HG03045 (cell line): ENCODE measurements around the gene ARMS2.

Experiments used
- ATAC-seq: cut with Tn5 transposase; IDR thresholded peaks from one replicate; pipeline ENCODE4 v1.9.1; 2021; ENCODE audit warnings: mild to moderate bottlenecking, moderate library complexity; ENCODE audit not compliant: unreplicated experiment

ARMS2 gene

DNA sequence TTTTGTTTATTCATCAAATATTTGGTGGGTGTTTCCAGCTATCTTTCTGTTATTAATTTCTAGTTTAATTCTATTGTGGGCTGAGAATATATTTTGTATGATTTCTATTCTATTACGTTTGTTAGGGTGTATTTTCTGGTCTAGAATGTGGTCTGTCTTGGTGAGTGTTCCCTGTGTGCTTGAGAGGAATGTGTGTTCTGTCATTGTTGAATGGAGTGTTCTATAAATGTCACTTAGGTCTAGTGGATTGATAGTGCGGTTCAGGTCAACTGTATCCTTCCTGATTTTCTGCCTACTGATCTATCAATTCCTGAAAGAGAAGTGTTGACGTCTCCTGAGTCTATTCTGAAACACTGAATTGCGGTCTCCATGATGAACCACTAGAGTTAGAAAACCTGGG, 15.4 kb downstream of the ARMS2 start:
- no peak for ATAC-seq

DNA sequence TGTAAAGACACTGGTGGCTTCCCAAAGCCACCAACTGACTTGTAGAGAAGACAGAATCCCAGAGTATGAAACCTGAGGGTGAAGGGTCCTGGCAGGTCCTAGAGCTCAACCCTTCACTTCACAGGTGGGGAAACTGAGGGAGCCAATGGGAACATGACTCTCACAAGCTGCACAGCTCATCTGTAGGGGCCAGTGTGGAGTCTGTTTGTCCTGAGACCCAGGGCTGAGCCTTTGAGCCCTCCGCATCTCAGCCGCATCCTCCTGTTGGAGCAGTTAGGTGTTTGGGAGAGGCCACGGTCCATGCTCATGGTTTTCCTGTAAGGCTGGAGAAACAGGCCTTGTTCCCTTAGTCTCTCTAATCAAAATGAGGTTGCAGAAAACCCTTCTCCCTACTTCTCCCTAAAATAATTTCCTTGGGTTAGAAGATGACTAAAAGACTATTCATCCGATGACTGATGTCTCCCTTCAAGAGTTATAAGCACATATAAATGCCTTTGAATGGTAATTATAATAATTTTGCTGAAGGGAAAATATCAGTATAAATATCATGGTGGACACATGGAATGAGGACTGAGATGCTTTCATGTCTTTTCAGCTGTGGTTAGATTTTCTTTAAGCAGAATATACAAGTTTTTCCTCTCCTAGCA, 17.2 kb downstream of the ARMS2 start:
- ATAC-seq, result no peak

DNA sequence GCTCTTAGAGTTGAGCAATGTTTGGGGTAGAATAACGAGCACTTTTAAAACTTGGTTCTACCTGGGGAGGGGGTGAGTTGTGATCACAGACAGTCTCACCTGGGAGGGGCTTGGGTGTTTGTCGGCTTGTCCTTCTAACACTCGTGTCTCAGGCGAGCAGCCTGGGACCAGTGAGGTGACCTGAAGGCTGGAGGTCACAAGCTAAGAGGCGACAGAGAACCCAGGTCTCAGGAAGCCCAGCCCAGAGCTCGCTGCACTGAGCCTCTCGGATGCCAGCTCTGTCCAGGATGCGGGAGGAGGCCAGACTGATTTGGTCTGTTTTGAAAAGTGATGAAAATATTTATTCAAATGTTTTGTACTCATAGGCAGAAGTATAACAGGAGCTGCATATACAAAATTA, 18.7 kb downstream of the ARMS2 start:
- no peak for ATAC-seq

DNA sequence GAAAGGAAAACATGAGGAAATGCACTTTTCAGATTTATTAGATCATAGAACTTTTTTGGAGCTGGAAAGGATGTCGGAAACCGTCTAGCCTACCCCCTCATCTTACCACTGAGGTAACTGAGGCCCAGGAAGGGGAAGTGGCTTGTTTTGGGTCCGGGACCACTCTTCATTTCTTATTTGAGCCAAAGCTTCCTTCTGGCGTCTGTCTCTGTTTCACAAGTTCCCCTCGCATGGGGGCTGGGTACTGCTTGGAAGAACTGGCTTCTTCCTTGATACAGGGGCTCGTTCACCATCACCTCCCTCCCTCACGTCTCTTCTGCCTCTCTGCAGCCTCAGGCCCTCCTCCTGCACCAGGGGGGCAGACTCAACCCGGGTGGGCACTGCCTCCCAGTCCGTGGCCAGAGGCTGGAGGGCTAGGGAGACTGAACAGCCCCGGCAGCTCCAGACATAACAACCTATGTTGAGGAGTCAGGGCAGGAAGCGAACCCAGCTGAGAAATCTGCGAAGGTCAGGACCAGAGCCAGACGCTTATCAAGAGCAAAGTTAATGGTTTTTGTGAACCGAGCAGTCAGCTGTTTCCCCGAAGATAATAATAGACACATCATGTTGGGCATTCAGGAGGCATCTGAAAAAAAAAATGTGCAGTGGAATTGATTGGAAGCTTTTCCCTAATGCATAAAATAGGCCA, 19.8 kb downstream of the ARMS2 start:
- no peak for ATAC-seq

DNA sequence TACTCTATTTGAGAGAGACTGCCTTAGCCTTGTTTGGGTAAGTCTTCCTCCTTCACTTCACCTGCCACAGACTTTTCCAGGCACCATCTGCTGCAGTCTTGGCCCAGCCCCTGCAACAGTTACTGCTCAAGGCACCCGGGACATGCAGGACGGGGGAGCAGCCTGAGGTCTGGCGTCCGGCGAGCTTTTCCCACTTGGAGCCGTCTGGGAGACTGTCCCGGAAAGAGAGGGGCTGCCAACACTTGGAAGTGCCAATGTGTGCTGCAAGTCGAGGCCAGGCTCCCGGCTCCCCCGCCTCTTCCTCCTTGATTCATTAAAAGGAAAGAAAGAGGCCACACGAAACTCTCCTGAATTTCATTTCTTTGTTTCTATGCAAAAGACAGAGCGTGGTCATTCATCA, 20.6 kb downstream of the ARMS2 start:
- ATAC-seq, result no peak

DNA sequence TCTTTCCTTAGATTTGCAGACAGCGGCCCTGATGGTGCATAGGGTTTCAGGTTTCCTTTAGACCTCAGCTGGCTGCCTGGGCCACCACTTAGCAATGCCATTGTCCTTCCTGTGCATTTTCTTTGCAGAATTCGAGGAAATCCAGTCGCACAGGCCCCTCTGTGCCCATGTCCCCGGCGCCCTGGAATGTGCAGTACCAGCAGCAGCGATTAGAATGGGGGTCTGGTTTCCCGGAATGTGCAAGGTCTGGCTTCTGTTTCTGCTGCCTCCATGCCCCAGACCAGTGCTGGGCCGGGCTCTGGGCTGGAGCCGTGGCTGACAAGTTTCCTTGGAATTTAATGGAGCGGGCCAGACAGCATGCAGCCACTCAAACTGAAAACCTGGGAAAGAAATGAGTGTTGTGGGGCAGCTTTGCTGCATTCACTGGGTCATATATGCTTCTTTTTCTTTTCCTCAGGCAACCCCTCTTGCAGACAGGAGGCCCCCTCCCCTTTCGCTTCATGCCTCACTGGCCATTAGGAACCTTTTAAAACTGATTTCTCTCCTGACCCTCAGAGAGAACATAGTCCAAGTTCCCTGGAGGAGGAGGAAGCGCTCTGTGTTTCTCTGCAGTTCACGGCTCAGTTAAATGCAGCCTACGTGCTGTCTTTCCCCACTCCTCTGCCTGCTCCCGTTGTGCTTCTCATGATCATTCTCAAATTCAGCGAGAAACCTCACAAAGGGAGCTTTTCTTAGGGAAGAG, 21.3 kb downstream of the ARMS2 start:
- no peak for ATAC-seq

DNA sequence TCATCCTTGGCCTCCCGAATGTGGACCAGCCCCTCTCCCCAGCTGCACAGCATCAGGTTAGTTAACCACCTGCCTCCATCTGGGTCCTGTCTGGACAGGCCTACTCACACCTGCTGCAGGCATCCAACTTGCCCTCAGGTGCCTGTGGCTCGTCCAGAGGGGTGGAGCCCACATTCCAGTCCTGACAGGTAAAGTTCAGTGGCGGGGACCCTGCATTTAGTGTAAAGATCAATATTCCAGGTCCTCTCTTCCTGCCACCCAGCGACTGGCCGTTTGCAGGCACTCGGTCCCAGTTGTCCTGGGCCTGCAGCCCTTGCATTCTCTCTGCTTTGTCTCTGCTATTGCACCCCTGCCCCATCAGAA, 21.9 kb downstream of the ARMS2 start:
- no peak for ATAC-seq

DNA sequence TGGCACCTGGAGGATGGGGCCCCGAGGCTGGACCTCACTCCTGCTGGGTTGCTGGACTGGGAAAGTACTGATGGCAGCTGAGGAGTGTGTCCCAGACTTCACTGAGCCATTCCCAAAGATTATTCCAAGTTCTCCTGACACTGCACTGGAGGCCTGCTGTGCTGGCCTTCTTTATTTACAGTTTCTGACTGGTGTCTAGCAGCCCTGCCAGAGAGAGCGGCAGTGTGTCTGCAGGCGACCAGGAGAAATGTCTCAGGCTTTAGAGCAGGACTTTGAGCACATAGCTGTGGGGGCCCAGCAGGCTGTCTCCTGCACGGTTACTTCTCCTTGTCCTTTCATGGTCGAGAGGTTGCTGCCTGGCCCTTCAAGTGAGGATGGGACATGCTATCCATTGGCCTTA, 23.0 kb downstream of the ARMS2 start:
- ATAC-seq, result no peak

DNA sequence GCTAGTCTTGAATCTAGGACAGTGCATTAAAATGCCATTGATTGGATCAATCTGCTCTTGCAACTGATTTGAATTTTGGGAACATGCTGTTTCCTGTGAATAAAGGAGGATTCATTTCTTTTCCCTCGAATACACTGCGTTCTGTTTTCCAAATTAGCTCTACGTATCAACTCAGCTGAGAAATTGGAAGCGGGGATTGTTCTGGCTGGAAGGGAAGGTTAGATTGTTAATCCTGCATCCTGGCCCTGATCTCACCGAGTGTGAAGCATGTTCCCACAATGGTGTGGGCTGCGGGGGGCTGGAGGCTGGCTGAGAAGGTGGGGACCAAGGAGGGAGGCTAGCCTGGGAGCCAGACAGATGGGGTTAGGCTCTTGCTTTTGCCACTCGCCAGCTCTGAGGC, 24.5 kb downstream of the ARMS2 start:
- no peak for ATAC-seq

DNA sequence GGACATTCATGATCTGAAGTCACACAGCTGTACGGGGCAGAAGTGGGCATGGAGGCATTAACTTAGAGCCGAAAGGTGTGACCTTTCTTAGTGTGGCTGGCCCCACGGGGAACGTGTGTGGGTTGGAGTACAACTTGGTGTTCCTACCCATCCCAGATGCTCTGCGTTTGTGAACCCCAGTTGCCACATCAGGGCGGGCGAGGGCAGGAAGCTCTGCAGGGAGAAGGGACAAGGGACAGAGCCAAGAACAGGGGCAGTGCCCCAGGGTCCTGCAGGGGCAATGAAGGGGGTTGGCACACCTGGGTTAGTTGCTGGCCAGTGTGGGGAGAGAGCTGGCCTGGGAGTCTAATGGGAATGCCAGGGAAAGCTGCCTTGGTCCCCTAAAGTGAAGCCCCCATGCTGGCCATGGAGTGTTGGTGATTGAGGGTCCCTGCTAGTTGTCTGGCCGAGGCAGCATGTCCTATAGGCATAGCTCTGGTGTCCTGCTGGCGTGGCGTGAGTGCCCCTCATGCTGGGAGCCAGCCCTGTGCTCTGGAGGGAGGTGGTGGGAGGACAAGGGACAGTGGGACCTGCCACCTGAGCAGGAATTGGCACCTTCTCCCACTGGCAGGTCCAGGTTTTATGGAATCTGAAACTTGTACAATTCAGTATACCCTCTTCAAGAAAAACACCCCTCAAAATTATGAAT, 25.8 kb downstream of the ARMS2 start:
- ATAC-seq, result no peak

DNA sequence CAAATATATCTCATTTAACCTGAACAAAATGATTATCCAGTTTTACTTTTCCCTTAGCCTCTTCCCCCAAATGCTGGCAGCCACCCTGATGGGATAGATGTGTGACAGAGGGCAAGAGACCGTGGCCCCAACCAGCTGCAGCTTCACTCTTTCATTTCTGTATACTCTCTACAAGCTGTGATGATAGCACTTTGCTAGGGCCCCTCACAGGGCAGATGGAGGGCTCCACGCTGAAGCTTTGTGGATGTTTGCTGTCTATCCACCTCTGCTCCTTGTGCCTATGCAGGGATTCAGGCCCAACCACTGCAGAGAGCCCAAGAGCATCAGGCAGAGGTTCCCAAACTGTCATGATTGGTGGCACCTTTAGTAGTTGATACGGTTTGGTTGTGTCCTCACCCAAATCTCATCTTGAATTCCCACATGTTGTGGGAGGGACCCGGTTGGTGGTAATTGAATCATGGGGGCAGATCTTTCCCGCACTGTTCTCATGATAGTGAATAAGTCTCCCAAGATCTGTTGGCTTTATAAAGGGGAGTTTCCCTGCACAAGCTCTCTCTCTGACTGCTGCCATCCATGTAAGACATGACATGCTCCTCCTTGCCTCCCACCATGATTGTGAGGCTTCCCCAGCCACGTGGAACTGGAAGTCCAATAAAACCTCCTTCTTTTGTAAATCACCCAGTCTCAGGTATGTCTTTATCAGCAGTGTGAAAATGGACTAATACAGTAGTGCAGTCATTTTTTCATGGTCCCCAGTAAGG, 27.0 kb downstream of the ARMS2 start:
- ATAC-seq, result no peak

DNA sequence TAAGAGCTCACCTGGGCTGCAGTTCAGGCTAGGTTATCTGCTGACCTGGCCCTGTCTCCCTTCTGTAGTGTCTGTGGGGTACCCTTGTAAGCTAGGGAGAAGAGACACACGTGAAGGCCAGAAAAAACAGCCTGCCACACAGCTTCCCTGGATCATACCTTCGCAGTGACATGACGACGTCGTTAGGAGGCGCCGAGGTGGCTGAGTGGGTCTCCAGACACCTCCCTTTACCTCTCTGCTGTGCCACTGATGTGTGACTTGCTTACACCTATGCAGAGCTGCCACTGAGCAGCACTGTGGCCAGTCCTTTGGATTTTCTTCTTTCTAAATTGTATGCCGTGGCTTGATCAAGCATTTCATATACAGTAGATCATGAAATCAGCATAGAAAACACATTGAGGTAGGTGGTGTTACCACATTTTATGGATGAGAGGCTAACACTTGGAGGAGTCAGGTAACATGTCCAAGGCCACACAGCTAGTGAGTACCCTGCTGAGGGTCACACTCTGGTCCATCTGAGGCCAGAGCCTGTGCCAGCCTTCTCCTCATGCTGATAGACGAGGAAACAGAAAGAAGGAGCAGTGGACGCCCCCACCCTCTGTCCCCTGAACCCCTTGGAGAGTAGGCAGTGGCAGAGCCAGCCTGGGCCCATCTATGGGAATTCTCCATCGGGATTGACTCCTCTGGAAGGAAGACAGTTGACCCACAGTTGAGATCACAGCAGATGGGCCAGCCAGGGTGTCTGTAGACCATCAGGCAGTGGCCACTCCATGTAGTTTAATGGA, 30.0 kb downstream of the ARMS2 start:
- no peak for ATAC-seq

DNA sequence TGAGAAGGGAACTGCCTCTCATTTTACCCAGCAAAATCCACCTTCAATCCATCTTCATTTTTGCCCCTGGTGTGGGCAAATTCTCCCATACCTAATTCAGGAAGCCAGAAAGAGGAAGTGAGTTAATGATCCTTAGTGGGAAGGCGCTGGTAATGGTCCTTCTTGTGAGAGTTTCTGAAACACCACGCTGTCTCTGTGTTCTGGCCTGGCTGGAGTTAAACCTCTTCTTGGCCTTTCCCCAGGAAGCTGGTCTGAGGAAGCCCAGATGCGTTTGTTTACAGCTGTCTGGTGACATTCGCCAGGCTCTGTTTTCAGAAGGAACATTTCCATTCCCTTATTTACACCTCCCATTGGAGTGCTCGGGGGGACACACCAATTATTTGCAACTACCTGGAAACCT, 31.2 kb downstream of the ARMS2 start:
- ATAC-seq, result no peak

DNA sequence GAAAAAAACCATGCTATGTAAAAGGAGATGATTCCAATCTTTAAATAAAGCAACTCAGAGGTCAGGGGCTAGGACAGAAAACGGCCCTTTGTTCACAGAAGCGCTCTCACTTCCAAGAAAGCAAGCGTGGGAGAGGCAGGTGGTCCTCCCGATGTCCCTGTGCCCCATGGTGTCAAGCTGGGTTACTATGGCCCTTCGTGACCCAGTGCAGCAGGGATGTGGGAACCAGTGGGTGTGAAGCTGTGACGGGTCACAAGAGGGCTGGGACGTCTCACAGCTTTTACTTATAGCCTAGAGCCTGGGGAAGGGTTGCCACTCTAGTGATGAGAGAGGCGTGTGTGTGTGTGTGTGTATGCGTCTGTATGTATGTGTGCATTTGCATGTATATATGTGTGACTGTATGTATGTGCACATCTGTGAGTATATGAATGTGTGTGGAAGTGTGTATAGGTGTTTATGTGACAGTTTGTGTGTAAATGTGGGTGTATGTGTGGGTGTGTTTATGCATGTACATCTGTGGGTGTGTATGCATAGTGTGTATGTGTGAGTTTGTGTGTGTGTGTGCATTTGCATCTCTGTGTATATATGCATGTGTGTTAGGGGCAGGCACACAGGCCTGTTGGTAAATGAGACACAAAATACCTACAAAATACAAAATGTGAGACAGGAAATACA, 32.1 kb downstream of the ARMS2 start:
- ATAC-seq, result no peak

DNA sequence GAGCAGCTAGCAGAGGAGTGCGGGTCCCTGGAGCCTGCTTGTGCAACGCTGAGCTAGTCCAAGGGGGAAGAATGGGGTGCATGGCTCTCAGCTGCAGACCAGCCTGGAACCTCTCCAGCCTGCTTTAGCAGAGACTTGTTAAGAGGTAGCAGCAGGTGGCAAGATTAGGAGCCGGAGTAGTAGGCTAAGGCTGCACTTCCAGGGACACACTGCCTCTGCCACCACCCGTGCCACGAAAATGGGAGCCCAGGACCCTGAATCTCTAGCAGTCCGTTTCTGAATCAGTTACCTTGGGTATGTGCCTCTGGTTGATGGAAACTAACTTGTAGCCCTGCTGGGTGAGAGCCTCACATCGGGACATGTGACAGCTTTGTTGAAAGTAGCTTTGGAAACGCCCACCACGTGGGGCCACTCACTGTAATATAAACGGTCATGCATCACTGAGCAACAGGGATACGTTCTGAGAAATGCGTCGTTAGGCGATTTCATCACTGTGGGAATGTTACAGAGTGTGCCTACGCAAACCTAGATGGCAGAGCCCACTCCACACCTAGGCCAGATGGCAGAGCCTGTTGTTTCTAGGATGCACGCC, 32.8 kb downstream of the ARMS2 start:
- ATAC-seq, result no peak

DNA sequence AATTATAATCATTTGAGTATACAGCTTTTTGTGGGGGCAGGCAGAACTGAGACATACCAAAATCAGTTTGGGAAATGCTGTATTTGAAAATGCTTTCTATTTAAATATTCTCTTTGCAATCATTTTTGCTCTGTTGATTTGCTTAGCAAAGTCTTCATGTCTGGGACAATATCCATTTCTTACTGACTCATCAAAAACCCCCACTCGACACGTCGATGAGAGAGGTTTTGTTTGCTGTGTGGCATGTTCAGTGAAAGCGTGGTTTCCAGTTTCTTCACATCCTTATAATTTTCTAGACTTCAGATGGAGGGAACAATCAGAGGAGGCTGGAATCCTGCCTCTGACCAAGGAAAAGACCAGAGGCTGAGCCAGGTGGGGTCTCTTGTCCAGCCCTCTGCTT, 35.8 kb downstream of the ARMS2 start:
- no peak for ATAC-seq

DNA sequence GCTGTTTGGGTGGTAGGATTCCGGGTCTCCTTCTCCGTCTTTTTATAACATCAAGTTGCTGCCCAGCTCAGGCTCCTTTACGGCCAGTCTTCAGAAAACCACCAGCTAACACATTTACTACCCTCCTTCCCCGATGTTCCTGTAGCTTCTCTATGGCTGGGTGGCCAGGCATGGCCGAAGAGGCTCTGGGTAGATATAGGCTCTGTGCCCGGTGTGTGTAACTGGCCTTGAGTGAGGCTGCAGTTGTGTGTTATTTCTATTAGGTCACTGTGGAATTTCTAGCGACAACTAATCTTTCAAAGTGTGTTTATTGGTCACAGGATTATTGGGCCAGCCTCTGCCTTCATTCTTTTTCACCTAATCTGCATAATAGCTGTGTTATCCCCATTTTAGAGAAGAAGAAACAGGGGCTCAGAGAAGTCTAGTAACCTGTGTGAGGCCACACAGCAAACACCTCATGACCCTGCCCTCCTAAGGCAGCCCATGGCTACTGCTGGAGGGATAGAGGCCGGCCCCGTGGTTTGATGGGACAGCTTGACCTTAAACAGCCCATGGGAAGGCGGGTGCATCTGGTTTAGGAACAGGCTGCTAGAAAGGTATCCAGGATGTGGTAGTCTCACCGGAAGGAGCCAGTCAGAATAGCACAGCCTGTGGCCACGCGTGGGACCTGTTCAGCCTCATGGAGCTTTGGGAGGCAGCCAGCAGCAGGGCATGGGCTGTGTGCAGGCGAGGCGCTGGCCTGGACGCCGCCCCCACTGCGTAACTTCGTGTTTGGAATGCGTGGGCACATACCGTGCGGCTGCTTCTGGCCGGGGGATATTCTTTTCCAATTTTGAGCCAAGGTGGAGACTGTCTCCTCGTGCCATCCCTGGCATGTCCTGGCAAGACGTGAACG, 36.6 kb downstream of the ARMS2 start:
- no peak for ATAC-seq

DNA sequence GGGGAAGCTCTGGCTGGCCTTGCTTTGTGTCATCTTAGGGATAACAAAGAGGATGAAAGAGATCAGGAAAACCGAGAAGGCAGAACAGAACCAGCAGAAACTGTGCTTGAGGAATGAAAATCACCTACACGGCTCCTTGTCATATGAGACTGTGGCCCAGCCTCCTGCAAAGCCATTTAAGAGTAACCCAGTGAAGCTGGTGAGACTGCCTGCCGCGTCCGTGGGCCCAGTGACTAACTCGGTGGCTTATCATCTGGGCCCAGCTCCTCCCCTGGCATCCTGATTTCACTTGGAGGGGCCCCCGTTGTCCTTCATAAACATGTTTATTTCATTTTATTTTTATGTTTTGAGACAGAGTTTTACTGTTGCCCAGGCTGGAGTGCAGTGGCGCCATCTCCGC, 37.6 kb downstream of the ARMS2 start:
- ATAC-seq, result no peak
